HG03378 (cell line): ENCODE measurements around the gene CACNG7.

Source experiments
- ATAC-seq: cut with Tn5 transposase; IDR thresholded peaks from one replicate; pipeline ENCODE4 v1.9.1; 2021; ENCODE audit warnings: mild to moderate bottlenecking, moderate library complexity; ENCODE audit not compliant: unreplicated experiment

CACNG7 gene

DNA sequence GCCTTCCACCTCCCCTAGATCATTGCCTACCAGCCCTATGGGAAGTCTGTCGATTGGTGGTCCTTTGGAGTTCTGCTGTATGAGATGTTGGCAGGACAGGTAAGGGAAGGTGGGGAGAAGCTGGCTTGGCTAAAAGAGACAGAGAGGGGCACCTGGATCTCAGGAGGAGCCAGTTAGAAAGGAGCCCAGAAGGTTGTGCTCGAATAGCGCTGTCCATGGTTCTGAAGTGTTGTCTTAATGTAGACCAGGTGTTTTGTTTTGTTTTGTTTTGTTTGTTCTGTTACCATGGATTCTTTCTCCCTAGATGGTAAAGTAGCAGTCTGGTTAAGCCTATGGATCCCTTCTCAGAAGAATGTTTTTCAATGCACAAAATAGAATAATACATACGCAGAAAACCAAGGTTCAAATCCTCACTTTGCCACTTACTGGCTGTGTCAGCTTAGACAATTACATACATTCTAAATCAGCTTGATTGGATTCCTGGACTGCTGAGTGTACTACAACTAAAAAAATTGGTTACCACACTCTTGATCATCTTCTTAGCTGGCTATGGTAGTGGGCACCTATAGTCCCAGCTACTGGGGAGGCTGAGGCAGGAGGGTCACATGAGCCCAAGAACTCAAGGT lies 5.9 kb upstream of the CACNG7 start:
- ATAC-seq, result no peak

DNA sequence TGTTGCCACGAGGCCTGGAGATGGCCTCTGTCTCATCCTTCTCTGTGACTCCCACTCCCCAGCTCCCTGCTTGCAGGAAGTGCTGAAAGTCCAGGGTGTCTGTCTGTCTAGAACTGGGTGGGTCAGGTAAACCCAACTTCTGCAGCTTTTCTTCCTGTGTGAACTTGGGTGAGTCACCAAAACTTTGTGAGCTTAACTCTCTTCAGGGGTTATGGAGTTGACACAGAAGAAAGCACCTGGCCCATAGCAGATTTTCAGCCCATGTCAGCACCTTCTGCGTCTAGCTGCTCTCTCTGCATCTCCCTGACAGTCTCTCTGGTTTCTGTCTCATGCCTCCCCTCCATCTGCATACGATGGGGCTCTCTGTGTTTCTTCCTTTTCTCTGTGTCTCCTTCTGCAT lies 4.2 kb upstream of the CACNG7 start:
- ATAC-seq, result no peak

DNA sequence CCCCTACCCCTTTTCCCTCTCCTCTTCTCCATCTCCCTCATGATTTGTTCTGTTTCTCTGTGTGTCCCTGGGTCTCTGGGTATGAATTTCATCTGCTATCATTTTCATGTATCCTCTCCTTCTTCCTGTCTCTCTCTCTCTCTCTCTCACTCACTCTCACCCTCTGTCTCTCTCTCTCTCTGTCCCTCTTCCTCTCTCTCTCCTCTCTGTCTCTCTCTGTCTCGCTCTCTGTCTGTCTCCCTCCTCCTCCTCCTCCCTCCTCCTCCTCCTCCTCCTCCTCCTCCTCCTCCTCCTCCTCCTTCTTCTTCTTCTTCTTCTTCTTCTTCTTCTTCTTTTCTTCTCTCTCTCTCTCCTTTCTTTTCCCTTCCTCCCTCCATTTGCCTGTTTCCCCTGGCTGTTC lies 3.3 kb upstream of the CACNG7 start:
- no peak for ATAC-seq

DNA sequence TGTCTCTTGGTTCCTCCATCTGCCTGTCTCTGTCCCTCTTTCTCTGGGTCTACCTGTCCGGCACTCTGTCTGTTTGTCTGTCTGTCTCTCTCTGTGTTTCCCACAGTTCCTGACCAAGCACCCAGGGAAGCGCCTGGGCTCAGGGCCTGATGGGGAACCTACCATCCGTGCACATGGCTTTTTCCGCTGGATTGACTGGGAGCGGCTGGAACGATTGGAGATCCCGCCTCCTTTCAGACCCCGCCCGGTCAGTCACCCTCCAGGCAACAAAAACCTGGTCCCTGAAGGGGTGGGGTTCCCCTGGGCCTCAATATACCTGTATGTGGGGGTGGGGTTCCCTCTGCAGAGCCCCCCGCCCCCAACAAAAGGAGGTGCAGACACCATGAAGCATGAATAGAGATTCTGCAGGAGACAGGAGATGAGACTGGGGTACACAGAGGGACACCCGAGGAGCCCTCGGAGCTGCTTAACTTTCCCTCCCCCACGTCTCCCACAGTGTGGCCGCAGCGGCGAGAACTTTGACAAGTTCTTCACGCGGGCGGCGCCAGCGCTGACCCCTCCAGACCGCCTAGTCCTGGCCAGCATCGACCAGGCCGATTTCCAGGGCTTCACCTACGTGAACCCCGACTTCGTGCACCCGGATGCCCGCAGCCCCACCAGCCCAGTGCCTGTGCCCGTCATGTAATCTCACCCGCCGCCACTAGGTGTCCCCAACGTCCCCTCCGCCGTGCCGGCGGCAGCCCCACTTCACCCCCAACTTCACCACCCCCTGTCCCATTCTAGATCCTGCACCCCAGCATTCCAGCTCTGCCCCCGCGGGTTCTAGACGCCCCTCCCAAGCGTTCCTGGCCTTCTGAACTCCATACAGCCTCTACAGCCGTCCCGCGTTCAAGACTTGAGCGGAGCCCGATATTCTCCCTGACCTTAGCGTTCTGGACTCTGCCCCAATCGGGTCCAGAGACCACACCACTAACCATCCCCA lies 2.6 kb upstream of the CACNG7 start:
- no peak for ATAC-seq

DNA sequence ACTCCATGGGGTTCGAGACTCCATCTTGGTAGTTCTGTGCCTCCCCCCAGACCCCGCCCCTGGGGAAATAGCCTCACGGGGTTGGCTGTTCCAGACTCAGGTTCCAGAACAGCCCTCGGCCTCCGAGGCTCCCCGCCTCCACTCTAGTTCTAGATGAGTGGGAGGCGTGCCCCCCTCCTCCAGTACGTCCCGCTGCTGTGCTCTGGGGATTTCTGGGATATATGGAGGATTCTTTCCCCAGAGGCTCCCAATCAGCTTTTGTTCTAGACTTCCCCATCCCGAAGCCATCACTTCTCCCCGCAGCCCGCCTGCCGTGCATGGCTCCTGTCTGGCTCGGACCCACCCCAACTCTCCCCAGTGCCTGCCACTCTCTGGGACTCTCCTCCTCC lies 1.9 kb upstream of the CACNG7 start:
- no peak for ATAC-seq

DNA sequence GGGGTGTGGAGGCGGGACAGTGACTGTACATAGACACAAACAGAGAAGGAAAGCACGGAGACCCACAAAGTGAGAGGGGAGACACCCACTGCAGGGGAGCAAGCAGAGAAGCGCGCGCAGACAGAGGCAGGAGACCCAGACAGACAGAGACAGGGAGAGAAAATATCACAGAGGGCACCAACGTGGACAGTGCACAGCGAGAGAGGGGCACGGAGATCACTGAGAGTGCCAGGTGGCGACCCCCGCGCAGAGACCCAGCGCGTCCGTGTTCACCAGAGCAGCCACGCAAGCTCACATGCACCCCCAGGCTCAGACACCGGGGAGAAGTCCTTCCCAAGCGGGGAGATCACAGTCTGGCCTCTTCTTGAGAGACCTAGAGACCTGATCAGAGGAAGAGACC lies 1.4 kb upstream of the CACNG7 start:
- no peak for ATAC-seq

DNA sequence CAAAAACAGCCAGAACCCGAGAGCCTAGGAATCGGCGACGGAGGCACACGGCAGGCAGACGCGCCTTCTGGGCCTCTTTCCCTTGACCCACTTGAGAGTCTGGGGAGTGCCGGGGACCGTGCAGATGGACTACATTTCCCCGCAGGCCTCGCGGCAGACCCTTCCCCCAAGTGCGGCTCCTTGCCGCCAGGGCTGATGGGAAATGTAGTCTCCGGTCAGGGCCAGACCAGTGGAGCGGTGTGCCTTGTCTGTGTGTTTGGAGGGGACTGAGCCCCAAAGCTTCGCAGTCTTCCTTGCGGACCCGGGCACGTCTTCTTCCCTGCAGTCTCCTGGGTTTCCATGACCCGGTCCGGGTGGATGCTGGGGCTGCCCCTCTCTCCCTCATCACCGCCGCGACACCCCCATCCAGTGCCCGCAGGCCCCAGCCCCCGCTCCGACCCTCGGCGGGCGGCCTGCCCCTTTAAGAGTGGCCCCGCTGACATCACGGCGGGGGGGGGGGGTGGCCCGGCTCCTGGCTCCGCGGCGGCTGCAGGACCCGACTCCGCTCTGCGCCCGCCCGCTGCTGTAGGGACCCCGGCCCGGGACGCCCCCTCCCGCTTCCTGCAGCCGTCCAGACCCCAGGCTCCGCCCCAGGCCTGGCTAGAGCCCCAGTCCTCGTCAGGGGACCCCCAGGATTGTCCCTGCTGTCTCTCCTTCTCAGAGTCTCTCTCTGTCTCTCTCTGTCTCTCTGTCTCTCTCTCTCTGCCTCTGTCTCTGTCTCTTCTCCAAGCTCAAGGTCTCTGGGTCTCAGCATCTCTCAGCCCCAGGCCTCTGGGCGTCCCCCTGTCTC lies 758 bp upstream of the CACNG7 start:
- no peak for ATAC-seq

DNA sequence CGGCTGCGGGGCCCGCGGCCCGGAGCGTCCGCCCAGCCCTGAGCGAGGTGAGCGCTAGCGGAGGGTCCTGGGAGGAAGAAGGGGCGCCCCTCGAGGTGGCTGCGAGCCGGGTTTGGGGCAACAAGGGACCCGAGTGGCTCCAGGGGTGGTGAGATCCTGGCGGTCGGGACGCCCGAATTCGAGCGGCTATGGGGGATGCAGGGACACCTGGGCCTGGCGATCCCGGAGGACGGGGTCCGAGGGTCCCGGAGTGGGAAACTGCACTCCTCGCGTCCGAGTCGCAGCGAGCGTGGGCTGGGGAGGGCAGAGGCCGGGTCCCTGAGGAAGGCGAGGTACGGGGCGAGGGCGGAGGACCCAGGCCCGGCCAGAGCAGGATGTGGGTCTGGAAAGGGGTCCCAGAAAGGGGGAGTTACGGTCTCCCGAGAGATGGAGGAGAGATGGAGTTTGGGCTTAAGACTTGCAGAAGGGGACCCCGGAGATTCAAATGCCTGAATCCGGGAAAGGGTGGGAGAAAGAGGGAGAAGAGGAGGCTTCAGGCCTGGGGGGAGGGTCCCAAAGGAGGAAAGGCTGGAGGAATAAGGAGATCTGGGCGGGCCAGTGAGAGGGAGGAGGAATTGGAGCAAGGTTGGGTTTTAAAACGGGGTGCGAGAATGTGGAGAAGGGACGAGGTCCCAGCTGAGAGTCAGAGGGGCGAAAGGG lies 542 bp downstream of the CACNG7 start:
- ATAC-seq, result no peak

DNA sequence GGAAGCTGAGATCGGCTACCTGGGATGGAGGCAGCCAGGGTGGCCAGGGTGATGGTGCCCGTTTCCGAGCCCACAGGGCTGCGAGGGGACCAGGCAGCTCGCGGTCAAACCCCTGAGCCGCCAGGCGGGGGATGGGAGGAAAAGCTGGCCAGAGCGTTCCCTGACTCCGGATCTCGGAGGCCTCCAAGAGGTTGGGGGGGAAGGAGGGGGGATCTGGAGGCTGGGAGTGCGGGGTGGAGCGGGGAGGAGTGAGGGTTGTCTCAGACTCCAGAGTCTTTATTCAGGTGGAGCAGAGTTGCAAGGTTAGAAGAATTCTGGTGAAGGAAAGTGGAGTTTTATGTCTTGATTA lies 1.1 kb downstream of the CACNG7 start:
- no peak for ATAC-seq

DNA sequence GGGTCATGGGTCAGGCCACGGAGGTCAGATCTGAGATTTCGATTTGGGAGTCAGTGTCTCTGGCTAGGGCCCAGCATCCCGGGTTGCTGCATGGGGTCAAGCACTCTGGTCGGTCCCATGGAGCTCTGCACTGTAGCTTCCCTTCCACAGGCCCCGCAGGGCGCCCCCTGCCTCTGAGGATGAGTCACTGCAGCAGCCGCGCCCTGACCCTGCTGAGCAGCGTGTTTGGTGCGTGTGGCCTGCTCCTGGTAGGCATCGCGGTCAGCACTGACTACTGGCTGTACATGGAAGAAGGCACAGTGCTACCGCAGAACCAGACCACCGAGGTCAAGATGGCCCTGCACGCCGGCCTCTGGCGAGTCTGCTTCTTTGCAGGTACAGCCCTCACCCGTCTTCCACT lies 3.6 kb downstream of the CACNG7 start:
- ATAC-seq, result no peak

DNA sequence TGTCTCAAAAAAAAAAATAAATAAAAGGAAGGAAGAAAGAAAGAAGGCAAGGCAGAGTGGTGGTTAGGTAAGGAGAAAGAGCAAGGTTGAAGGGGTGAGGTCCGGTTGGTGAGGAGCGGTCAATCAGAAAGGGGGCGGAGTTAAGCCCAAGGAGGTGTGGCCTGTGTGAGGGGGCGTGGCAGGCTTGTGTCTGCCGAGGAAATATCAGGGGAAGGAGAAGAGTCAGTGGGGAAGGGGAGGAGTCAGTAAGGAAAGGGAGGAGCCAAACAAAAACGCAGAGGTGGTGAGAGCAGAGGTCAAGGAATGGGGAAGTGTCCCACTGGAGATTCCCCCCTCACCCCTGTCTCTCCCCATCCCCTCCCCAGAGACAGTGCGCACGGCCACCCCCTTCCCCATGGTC lies 5.9 kb downstream of the CACNG7 start:
- ATAC-seq, result no peak

DNA sequence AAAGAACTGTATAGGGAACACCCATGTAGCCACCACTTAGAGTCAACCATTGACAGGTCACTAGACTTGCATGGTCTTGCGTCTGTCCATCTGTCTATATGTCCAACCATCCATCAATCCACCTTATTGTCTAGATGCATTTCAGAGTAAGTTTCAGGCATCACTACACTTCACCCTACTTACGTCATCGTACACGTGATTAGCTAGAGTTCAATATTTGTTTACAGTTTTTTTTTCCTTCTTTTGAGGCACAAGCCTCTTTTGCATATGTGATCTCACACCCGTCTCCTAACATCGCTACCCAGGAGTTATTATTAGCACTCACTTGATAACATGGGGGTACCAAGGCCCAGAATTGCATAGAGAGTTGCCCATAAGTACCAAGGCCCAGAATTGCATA lies 6.9 kb downstream of the CACNG7 start:
- no peak for ATAC-seq

DNA sequence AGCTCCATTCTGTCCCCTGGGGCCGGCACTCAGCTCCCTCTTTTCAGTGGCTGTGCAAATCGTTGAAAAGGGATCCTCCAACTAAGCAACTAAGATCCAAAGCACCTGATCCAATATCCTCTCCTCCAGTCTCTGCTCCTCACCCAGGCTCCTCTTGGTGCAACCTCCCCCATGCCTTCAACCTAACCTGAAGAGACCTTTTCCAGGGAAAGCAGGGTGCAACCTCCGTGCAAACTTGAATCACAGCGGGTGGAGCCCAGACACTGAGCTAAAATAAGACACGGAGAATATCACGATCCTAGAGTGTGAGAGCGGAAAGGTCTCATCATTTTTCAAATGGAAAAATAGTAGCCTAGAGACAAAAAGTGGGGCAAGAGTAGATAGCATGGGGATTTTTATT lies 8.3 kb downstream of the CACNG7 start:
- ATAC-seq, result no peak

DNA sequence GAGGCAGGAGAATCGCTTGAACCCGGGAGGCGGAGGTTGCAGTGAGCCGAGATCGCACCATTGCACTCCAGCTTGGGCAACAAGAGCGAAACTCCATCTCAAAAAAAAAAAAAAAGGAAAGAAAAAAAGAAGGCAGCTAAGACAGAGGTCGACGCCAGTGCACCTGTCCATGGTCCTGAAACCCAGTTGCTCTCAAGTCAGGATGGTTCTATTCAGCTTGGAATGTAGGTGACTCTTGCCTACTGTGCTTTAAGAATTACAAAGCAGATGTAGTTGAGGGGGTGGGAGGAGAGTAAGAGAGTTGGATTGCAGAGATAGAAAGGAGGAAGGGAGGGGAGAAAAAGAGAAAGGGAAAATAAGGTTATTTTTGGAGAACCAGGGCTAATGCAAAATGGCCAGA lies 18.7 kb downstream of the CACNG7 start:
- no peak for ATAC-seq

DNA sequence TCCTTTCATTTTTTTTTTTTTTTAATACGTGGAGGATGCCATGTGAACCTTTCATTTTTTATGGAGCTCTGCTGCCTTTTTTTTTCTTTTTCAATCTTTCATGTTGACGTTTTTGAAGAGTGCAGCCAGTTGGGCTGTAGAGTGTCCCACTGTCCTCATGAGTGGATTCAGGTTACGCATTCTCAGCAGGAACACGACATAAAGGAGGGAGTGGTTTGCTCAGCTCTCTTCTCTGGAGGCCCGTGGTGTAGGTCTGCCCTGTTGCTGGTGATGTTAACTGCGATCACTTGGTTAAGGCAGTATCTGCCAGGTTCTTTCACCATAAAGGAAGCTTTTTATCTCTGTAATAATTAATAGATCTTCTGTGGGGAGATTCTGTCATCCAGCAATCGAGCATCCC lies 27.0 kb downstream of the CACNG7 start:
- no peak for ATAC-seq

DNA sequence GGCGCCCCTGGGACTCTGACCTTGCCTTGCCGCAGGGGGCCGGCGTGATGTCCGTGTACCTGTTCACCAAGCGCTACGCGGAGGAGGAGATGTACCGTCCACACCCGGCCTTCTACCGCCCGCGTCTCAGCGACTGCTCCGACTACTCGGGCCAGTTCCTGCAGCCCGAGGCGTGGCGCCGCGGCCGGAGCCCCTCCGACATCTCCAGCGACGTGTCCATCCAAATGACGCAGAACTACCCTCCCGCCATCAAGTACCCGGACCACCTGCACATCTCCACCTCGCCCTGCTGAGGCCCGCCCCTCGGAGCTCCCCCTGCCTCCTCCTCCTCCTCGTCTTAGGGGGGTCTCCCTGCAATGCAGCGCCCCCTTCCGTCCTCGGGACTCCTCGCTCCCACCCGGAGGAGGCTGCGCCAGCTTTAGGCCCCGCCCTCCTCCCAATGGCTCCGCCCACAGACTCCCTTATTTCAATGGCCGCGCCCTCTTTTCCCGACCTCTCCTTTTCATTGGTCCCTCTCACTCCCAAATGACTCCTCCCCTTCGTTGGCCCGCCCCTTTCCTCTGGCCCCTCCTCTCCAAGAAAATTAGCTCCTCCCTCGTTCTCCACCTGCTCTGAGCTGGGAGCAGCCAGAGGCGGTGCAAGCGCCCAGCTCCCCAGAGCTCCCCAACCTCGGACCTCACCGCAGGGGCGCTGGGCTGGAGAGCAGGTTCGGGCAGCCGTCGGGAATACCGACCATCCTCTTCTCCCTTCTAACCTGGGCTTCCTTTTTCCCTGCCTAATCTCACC lies 33.1 kb downstream of the CACNG7 start:
- no peak for ATAC-seq

DNA sequence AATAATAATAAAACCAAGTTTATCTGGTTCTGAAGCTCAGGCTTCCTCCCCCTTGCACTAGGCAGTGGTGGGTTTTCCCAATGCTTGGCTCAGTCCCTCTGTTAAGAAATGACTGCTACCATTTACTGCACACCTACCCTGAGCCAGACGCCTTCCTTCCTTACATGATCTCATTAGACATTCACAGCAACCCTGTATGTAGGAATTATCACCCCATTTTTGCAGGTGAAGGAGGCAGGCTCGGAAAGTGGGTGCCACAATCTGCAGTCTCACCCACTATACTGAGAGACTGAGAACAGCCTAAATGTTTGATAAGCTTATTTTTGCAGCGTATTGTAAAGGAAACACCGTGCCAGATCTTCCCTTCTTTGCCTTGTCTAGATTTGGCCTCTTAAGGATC lies 35.3 kb downstream of the CACNG7 start:
- ATAC-seq, result no peak

DNA sequence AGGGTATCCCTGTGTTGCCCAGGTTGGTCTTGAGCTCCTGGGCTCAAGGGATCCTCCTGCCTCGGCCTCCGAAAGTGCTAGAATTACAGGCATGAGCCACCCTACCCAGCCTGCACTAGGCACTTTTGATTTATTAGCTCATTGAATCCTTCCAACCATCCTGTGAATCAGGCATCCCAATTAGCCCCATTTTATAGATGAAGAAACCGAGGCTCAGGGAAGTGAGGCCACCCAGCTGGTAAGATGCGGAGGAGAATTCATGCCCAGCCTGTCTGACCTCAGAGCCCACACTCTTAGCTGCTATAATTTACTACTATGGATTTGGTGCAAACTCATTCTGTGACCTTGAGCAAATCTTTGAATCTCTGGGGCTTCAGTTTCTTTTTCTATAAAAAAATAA lies 35.9 kb downstream of the CACNG7 start:
- ATAC-seq, result no peak

DNA sequence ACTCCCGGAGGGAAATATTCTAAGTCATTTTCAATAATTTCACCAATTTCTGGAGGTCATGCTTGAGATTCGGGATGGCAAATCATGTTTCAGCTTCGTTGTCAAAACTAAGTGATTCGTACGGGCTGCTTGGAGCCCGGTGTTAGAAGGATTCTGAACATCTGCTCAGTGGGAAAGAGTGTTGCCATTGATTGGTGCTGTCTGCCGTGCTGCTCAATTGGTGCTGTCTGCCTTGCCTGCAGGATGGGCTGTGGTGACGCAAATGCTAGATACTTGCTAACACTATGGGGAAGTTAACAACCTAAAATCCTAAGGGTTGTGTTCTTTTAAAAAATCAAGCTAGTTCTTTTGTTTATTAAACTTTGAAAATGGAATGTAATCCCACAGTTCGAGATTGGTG lies 36.4 kb downstream of the CACNG7 start:
- no peak for ATAC-seq

DNA sequence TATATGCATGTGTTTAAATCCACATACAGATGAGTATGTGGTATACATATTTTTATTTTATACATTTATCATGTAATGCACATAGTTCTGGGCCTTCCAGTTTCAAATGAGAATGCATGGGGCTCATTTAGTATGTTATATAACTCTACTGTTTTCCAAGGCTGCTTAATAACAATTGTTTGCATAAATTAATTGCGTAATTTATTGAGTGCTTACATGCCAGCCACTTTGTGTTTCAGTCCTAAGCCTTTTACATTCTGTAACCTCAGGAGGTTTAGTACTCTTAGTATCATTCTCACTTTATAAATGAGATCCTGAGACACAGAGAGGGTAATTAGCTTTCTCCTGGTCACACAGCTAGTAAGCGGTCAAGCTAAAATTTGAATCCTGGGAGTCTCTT lies 36.9 kb downstream of the CACNG7 start:
- ATAC-seq, result no peak
